SU-DHL-6 (cell line): ENCODE data around the gene OAF.

Experiments
- EZH2phosphoT487 ChIP-seq: fragments of 200-600 bp; sonication (generic), shearing (Covaris generic); conservative IDR thresholded peaks from 2 replicates; pipeline ENCODE4 v1.6.1; 2018; ENCODE audit warnings: mild to moderate bottlenecking, antibody characterized with exemption, low read length, moderate library complexity, mixed read lengths
- TF ChIP-seq, protein P1 (sequence below): fragments of 200-600 bp; sonication (generic); IDR thresholded peaks from one replicate; pipeline ENCODE4 v1.5.1; 2017; ENCODE audit warnings: antibody characterized with exemption, mild to moderate bottlenecking, low read length, moderate library complexity; ENCODE audit not compliant: insufficient read depth, poor library complexity, severe bottlenecking

DNA sequence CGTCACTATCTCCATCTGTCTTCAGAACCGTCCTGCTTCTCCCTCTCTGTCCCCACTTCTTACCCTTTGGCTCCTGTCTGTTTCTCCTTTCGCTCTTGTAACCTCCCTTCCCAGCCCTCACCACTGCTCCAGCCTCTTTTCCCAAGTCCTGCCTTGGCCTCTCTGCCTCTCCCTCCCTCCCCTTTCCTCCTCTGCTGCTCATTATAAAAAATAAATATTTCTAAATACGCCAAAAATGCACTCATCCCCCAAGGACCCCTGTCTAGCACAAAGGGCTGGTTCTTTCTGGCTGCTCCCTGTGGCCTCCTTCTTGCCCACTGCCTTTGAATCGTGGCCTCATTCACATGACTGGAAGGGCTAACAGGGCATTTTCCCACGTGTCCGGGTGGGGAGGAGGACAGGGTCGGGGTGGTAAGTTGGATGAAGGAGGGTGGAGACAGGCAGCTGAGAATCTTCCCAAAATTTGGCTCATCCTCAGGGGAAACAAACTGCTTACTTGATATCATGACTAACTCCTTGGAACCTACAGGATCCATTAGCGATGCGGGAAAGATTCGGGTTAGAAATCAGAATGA is 26.4 kb upstream of the OAF start:
- TF ChIP-seq, protein P1, sequence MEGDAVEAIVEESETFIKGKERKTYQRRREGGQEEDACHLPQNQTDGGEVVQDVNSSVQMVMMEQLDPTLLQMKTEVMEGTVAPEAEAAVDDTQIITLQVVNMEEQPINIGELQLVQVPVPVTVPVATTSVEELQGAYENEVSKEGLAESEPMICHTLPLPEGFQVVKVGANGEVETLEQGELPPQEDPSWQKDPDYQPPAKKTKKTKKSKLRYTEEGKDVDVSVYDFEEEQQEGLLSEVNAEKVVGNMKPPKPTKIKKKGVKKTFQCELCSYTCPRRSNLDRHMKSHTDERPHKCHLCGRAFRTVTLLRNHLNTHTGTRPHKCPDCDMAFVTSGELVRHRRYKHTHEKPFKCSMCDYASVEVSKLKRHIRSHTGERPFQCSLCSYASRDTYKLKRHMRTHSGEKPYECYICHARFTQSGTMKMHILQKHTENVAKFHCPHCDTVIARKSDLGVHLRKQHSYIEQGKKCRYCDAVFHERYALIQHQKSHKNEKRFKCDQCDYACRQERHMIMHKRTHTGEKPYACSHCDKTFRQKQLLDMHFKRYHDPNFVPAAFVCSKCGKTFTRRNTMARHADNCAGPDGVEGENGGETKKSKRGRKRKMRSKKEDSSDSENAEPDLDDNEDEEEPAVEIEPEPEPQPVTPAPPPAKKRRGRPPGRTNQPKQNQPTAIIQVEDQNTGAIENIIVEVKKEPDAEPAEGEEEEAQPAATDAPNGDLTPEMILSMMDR = no peak
- TF ChIP-seq EZH2phosphoT487 = no peak
